HS-5 (cell line): Measurements from ENCODE around the gene IGSF21.

Experiments
- DNase-seq: peaks from one replicate; pipeline ENCODE4 v3.0.0-alpha.2; 2012; ENCODE audit warnings: low read depth

Gene IGSF21

DNA sequence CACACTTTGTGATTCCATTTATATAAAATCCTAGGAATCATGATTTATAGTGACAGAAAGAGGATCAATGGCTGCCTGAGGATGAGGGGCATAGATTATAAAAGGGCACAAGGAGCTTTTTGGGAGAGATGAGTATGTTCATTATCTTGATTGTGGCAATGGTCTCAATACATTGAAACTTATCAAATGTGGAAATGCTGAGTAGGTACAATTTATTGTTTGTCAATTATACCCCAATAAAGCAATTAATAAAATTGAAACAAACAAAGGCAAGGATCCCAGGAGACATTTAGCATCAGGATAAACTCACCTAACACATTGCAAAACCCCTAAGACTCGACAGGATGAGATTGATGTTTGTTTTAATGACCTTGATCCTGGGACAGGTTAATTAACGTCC is 220.1 kb downstream of the IGSF21 start:
- DNase-seq: no peak

DNA sequence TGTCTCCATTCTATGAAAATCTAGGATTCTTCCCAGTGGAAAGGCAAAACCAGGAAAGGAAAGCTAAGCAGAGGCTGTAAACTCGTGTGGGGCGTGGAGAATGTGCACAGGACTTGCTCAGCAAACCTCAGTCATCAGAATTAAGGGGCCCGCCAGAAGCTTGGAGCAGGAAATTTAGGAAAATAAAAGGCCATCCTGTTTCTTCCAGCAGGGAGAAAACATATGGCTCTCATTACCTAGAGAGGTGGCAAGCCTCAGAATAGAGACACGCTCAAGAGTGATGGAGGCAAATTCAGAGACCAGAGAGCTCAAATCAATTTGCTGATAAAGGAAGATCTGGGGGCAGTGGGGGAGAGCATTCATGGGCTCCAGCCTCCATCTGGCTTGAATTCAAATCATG is 221.2 kb downstream of the IGSF21 start:
- no peak for DNase-seq

- no peak for DNase-seq
Observed at GRCh38 chr1:18329469-18330253, 222.1 kb downstream of the IGSF21 start.

DNA sequence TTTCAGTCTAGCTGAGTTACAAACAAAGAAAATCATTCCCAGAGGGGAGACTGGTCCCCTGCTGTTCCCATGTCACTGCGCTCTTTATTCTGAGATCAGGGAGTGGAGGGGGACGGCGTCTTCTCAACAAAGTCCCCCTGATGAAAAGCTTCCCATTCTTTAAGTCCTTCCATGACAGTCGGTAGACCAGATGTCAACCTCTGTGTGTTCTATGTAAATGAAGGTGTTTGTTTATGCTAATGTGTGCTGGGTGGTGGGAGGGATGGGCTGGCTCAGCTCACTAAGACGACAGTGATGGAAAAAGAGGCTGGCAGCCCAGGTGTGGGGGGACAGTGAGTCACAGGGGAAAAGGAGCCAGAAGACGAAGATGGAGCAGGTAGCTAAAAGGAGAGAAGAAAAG is 225.0 kb downstream of the IGSF21 start:
- no peak for DNase-seq

- no peak for DNase-seq
Observed at GRCh38 chr1:18333220-18333619, 225.6 kb downstream of the IGSF21 start.

GRCh38 chr1:18336801-18337200 is 229.2 kb downstream of the IGSF21 start:
- no peak for DNase-seq

DNA sequence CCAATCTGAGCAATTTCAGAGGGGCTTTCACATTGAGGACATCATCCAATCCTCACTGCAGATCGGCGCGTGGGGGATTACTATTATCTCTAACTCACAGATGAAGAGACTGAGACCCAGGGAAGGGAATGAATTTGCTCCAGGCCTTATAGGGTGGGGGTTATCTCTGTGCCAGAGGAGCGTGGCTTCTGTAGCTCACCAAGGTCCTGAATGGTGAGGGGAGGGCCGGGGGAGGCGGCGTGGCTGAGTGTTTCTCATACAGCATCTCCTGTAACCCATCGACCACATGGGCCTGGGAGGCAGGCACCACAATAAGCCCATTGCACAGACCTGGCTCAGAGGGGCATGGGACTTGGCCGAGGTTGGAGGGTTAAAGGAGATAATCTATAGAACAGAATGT is 230.2 kb downstream of the IGSF21 start:
- DNase-seq: no peak

GRCh38 chr1:18339161-18339560 is 231.6 kb downstream of the IGSF21 start:
- no peak for DNase-seq

DNA sequence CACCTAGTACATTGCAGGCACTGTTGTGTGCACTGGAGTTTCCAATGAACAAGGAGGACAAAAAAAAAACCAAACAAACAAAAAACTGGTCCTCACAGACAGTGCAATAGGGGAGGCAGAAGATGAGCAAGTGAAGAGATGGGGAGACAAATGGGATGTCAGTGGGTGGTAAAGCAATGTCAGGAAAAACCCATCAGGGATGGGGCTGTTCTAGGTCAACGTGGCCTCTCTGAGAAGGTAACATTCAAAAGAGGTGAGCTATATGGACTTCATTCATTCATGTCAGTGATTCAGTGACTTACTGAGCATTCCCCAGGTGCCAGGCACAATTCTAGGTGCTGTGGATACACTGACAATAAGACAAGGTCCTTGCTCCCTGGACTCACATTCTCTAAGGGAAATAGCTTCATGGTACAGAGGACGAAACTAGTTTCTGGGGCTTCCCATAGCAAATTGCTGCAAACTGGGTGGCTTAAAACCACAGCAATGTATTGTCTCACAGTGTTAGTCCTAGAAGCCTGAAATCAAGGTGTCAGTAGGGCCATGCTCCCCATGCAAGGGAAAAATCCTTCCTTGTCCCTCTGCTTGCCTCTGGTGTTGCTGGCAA is 232.7 kb downstream of the IGSF21 start:
- no peak for DNase-seq

DNA sequence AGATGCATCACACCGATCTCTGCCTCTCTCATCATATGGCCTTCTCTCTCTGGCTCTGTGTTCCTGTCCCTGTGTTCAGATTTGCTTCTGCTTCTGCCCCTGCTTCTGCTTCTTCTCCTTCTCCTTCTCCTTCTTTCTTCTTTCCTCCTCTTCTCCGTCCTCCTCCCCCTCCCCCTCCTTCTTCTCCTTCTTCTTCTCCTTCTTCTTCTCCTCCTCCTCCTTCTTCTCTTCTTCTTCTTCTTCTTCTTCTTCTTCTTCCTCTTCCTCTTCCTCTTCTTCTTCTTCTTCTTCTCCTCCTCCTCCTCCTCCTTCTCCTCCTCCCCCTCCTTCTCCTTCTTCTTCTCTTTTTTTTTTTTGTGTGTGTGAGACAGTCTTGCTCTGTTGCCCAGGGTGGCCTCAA is 233.2 kb downstream of the IGSF21 start:
- no peak for DNase-seq

DNA sequence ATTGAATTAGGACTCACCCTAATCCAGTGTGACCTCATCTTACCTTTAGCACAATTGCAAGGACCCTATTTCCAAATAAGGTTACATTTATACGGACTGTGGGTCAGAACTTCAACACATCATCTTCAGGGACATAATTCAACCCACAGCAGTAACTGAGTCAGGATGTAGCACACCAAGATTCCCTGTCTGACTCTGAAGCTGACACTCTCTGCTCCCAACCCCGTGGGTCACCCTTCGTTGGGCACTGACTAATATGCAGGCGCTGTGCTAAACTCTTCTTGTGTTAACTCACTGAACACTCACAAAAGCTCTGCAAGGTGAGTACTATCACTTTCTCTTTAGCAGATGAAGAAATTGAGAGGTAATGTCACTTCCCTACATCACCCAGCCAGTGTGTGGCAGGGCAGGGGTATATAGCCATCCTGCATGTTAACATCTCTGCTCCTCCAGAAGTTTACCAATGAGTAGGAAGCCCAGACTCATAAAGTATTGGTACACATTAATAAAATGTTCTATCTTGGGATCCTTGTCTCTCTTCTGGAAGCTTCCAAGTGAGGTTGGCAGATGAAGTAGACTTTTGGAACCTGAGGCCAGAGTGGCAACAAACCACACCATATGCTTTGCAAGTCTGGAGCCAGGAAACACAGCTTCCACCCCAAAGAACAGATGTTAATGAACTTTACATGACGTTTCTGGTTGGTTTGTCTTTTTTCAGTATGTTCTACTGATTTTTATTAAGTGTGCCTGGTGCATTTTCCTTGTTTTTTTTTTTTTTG is 233.9 kb downstream of the IGSF21 start:
- DNase-seq: no peak

DNA sequence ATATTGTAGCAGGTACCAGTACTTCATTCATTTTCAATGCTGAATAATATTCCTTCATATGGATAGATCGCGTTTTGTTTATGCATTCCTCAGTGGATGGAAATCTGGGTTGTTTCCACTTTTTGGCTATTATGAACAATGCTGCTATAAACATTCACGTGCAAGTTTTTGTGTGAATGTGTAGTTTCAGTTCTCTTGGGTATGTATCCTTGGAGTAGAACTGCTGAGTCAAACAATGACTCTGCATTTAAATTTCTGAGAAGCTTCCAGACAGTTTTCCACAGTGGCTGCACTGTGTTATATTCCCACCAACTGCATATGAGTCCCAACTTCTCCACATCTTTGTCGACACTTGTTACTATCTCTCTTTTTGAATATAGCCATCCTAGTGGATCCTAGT is 235.1 kb downstream of the IGSF21 start:
- no peak for DNase-seq

DNA sequence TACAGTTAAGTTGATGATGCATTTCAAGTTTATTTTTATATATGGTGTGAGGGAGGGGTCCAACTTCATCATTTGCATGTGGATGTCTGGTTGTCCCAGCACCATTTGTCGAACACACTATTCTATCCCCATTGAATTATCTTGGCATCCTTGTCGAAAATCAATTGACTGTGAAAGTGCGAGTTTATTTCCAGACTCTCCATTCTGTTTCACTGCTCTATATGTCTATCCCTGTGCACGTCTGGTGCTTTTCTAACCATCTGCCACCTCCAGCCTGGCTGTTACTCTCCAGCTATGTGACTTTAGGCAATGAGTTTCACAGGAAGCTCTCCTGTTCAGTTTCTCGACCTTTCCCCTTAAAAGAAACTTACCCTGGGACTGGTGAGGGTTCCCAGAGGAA is 236.0 kb downstream of the IGSF21 start:
- no peak for DNase-seq

- DNase-seq: no peak
Observed at GRCh38 chr1:18344755-18345154, 237.2 kb downstream of the IGSF21 start.

- no peak for DNase-seq
Observed at GRCh38 chr1:18347559-18347958, 240.0 kb downstream of the IGSF21 start.

DNA sequence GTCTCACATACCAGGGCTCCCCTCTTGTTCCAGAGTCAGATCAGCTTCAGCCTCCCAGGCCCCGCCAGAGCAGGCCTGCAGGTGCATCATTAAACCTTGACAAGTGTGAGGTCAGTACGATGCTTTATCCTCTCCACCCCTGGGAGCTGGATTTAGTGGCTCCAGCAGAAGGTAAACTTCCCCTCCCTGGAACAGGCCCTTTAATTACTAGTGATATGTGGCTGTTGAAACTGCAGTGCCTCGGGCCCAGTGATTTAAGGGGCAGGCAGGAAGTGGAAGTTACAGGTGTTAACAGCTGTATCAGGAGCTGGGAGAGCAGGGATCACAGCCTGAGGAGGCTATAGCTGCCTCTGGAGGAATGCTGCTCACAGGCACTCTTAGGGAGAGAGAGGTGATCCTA is 240.8 kb downstream of the IGSF21 start:
- DNase-seq: no peak

DNA sequence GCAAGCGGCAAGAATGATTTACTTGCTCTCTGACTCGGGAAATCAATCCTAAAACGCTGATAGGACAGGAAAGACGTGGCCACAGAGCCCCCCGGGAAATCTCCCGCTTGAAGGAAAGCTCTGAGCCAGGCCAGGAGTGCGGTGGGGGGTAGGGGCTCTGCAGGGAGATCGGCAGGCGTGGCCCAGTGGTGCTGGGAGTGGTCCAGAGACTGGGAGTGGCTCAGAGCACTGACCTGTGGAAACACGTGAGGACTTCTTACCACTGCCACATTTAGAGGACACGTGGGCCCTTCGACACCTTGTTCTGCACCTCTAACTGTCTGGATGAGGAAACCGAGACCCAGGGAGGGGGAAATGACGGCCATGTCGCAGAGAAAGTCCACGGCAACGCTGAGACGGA is 243.1 kb downstream of the IGSF21 start:
- DNase-seq: no peak

- DNase-seq: no peak
Observed at GRCh38 chr1:18351735-18352134, 244.1 kb downstream of the IGSF21 start.

DNA sequence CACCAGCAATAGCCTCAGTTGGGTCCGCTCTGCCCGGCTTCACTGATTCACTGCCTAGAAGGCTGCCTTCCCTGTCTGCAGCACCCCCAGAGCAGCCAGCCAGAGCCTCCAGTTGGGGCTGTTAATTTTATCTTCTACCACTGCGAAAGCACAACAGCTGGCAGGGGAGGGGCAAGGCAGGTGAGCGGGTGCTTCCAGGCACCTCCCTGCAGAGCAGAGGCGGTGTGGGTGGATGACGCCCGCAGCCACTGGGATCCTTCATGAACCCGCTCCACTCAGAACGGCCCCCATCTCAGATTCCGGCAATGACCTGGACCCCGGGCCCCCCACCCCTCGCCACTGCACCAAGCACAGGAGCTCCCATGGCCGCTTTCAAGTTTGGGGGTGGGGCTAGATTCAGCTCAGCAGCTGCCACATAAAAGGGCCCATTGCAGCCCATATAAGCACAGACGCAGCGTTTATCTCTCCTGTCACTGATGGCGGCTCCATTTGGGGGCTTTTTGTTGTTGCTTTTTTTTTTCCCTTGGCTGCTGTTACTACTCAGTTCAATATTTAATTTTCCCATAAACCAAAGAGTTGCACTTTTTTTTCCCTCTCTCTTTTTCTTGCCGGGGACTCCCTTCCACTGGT is 245.2 kb downstream of the IGSF21 start:
- no peak for DNase-seq

DNA sequence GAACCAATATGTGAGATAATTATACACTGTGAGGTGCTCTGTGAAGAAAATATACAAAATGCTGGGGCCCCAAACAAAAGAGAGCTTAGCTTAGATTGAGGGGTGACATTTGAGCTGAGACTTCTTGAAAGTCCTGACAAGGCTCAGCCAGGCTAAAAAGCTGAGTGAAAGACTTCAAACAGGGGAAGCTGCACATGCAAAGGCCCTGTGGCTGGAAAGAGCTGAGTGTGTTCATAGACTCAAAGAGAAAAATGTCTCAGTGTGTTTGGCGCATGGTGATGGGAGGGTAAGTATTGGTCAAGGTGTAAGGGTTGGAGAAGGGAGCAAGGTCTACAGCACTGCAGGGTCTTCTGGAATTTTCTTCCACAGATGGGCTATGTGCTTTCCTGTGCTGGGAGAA is 245.9 kb downstream of the IGSF21 start:
- no peak for DNase-seq

DNA sequence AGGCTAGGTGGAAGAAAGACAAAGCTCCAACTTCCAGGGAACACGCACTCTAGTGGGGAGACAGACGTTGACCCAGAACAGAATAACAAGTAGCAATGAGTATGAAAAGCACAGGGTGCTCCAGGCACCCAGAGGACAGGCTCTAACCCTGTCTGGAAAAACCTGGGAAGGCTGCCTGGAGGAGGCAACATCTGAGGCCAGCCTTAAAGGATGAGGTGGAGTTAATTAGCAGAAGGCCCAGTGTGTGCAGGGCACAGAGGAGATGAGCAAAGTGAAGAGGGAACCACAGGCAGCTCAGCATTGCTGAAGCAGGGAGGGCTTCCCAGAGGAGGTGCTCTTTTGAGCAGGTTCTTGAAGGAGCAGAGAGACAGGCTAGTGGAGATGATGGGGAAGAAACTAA is 246.4 kb downstream of the IGSF21 start:
- DNase-seq: no peak

DNA sequence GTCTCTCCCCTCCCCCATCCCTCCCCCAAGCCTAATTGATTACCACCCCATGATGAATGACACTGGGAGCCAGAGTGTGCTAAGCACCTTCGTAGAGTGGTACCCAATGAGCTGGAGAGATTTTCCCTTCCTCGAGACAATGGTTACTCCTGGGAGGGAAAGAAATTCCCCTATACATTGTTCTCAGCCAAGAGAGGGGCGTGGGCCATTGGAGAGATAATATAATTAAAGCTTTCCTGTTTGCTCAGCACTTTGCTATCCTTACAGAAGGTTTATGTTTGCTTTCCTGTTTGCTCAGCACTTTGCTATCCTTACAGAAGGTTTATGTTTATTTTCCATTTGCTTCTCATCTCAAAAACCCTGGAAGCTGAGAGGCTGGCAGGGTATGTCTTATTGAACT is 247.0 kb downstream of the IGSF21 start:
- DNase-seq: no peak
